Measurements from ENCODE around the gene HAPLN3.

DNA sequence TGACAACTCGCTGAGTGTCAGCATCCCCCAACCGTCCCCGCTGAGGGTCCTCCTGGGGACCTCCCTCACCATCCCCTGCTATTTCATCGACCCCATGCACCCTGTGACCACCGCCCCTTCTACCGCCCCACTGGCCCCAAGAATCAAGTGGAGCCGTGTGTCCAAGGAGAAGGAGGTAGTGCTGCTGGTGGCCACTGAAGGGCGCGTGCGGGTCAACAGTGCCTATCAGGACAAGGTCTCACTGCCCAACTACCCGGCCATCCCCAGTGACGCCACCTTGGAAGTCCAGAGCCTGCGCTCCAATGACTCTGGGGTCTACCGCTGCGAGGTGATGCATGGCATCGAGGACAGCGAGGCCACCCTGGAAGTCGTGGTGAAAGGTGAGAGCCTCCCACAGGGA lies 56.7 kb downstream of the HAPLN3 start:
- TF ChIP-seq, protein P1, sequence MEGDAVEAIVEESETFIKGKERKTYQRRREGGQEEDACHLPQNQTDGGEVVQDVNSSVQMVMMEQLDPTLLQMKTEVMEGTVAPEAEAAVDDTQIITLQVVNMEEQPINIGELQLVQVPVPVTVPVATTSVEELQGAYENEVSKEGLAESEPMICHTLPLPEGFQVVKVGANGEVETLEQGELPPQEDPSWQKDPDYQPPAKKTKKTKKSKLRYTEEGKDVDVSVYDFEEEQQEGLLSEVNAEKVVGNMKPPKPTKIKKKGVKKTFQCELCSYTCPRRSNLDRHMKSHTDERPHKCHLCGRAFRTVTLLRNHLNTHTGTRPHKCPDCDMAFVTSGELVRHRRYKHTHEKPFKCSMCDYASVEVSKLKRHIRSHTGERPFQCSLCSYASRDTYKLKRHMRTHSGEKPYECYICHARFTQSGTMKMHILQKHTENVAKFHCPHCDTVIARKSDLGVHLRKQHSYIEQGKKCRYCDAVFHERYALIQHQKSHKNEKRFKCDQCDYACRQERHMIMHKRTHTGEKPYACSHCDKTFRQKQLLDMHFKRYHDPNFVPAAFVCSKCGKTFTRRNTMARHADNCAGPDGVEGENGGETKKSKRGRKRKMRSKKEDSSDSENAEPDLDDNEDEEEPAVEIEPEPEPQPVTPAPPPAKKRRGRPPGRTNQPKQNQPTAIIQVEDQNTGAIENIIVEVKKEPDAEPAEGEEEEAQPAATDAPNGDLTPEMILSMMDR (IDR thresholded peaks at IDR 0.05): no peak; the same call in 1 of the 2 replicates
- TF ChIP-seq POLR2AphosphoS5 (IDR thresholded peaks at IDR 0.05; ENCODE audit: low read depth, low read length): no peak
- TF ChIP-seq, protein P2, sequence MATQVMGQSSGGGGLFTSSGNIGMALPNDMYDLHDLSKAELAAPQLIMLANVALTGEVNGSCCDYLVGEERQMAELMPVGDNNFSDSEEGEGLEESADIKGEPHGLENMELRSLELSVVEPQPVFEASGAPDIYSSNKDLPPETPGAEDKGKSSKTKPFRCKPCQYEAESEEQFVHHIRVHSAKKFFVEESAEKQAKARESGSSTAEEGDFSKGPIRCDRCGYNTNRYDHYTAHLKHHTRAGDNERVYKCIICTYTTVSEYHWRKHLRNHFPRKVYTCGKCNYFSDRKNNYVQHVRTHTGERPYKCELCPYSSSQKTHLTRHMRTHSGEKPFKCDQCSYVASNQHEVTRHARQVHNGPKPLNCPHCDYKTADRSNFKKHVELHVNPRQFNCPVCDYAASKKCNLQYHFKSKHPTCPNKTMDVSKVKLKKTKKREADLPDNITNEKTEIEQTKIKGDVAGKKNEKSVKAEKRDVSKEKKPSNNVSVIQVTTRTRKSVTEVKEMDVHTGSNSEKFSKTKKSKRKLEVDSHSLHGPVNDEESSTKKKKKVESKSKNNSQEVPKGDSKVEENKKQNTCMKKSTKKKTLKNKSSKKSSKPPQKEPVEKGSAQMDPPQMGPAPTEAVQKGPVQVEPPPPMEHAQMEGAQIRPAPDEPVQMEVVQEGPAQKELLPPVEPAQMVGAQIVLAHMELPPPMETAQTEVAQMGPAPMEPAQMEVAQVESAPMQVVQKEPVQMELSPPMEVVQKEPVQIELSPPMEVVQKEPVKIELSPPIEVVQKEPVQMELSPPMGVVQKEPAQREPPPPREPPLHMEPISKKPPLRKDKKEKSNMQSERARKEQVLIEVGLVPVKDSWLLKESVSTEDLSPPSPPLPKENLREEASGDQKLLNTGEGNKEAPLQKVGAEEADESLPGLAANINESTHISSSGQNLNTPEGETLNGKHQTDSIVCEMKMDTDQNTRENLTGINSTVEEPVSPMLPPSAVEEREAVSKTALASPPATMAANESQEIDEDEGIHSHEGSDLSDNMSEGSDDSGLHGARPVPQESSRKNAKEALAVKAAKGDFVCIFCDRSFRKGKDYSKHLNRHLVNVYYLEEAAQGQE (IDR thresholded peaks at IDR 0.05; ENCODE audit: insufficient read depth in 1 of 2, low read depth in 2 of 2, low read length in 1 of 2): no peak
